IMR-90 (cell line): ENCODE data around the gene FAM124B.

Experiments
- BHLHE40 ChIP-seq: fragments of 150-350 bp; IDR thresholded peaks from 2 replicates; pipeline ENCODE4 v1.6.1; 2016; ENCODE audit warnings: mild to moderate bottlenecking, low read depth, low read length
- RAD21 ChIP-seq: IDR thresholded peaks from 2 replicates; pipeline ENCODE4 v1.6.1; 2012; ENCODE audit warnings: low read length, improper control_type of control experiment

DNA sequence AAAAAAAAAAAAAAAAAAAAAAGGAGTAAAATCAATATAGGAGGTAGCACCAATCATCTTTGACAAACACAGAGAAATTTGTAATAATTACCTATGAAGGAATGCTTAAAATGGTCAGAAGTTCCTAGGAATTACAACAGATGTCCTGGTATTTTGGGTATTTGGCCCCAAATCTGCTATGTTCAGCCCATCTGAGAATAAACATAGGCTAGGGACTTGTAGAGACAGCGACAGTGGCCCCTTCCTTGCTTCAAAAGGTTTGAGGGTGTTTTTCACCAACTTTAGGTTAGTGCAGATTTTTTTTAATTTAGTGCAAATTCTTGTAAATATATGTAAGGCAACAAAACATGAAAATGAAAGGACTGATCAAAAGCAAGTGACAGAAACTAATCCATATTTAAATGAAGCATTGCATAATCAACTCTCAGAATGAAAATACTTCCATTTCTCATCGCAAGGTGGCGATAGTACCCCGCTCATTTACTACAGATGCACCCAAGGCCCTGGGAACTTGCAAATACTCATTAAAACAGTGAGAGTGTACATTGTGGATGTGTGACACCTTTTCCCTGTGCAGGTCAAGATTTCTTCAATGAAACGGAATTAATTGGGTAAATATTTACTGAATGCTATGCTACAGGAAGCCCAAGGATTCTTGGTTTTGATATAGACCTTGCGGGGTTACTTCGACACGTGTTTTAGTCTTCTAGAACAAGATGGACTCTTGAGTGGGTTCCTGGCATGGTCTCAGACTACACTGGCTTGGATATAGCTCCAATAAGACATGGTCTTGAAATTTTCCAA lies 44.6 kb downstream of the FAM124B start:
- TF ChIP-seq RAD21 (peak; percentile 88), BHLHE40 (no peak)
